Fibroblast of pulmonary artery (primary cell): ENCODE results near the gene CTDP1.
A peak's percentile ranks its signal among the peaks of the same experiment; 100 is the strongest.

Source experiments
- DNase-seq: peaks from one replicate; pipeline ENCODE4 v3.0.0-alpha.2; 2010; ENCODE audit warnings: low read depth
- H3K4me3 ChIP-seq: replicated peaks from 2 replicates; pipeline ENCODE4 v1.5.1; 2011; ENCODE audit warnings: low read depth, mild to moderate bottlenecking, control low read depth, low read length, moderate library complexity
- CTCF ChIP-seq: IDR thresholded peaks from 2 replicates; pipeline ENCODE4 v1.5.1; 2011; ENCODE audit warnings: mild to moderate bottlenecking, control low read depth, low read length, inconsistent platforms; ENCODE audit errors: missing control alignments

CTDP1 gene

GRCh38 chr18:79679552-79680099, at the start of gene CTDP1:
TSS of gene CTDP1 (plus strand) at chr18:79679803. CDS start at chr18:79679948, 145 bp downstream.
- H3K4me3 ChIP-seq = peak within 1 kb of the TSS; percentile 66
- peak; percentile 94 for DNase-seq
- TF ChIP-seq CTCF = no peak

- no peak for TF ChIP-seq CTCF
- no peak for DNase-seq
These were observed 49.1 kb upstream of the CTDP1 start for GRCh38 chr18:79630281-79631095.

GRCh38 chr18:79631096-79631507, 48.5 kb upstream of the CTDP1 start:
- no peak overlapping the region for H3K4me3 ChIP-seq
- DNase-seq = no peak
- TF ChIP-seq CTCF = no peak

More at GRCh38 chr18:79630281-79631095, 49.1 kb upstream of the CTDP1 start:
- no peak overlapping the region for H3K4me3 ChIP-seq

- no peak for DNase-seq
- H3K4me3 ChIP-seq = no peak overlapping the region
- no peak for TF ChIP-seq CTCF
These were observed 47.7 kb upstream of the CTDP1 start for GRCh38 chr18:79631761-79632446.

GRCh38 chr18:79632765-79633164, 46.8 kb upstream of the CTDP1 start:
- no peak for DNase-seq
- no peak overlapping the region for H3K4me3 ChIP-seq
- TF ChIP-seq CTCF = no peak

- no peak overlapping the region for H3K4me3 ChIP-seq
- no peak for DNase-seq
- no peak for TF ChIP-seq CTCF
These were observed 45.4 kb upstream of the CTDP1 start for GRCh38 chr18:79634186-79634585.
